NCI-H2196 (cell line): Measurements from ENCODE around the gene PALLD.

Experiments used
- DNase-seq: peaks from one replicate; lab custom pipeline; 2025; ENCODE audit not compliant: unreplicated experiment; lab: John Stamatoyannopoulos, UW

The PALLD gene

DNA sequence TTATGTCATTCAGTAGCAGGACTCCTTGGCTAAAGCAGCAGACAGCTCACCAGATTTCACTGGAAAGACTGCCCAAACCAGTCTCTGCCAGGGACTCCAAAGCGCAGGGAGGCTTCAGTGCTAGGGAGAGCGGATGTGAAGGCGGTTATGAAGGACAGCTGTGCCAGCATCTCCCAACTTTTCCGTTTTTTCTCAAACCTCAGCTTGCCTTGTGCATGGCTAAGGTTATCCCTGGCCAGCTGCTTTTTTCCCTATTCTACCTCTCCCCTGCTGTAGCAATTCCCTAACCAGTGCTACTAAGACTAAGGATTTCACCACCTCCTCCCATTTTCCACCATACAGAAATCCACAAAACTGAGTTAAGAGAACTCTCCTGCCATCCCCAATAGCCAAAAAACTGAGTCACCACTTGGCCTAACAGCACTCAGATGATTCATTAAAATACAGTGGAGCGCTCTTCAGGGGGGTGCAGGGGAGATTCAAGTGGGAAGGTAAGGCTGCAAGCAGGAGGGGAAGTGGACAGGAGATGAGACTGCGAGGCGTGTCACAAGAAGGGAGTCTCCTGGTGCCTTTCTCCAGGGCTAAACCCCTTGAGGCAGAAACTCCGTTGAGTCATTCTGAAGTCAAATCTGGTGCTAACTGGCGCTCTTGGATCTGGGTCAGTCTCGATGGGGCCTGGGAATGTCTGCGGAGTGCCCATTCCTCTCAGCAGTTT is 90.7 kb downstream of the PALLD start:
- no peak for DNase-seq

DNA sequence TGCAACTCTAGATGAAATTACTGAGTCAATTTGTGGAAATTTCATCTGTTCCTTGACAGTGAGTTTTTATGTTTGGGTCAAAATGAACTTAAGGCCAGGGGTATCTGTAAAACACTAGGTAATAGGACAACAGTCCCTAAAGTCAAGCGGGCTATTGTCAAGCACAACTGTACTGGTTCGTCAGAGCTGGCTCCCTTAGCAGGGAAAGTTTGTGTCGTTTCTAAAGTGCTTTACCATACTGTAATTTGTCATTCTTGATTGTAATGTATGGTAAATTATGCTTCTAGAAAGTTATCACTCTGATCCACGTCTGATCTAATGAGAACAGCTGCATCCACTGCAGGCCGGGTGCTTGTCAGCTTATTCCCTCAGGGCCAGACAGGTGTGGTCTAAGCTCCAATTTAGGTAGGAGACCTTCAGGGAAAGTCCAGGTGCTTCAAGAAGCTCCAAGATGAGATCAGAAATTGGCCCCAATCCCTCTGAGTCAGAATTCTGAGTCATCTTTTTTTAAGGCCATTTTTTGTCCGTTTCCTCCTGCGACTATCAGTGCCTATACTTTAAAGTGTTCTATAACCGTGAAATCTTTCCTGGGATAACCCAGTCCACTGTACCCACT is 92.2 kb downstream of the PALLD start:
- DNase-seq: peak; percentile 6

DNA sequence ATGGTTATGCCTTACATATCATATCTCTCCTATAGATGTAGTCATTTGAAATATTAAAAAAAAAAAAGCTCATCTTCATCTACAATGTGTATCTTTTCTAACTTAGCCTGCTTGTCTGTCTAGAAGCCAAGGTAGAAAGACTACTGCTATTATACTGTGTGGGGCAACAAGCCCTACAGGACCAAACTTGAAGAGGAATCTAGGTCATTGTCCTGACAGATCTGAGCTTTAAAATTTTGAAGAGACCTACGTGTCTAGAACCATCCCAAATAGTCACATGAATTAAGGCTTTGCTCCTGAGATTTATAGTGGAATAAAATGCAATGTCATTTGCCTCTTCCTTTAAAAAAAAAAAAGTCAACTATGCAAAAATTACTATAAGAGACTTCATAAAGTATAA is 95.8 kb downstream of the PALLD start:
- DNase-seq: no peak

DNA sequence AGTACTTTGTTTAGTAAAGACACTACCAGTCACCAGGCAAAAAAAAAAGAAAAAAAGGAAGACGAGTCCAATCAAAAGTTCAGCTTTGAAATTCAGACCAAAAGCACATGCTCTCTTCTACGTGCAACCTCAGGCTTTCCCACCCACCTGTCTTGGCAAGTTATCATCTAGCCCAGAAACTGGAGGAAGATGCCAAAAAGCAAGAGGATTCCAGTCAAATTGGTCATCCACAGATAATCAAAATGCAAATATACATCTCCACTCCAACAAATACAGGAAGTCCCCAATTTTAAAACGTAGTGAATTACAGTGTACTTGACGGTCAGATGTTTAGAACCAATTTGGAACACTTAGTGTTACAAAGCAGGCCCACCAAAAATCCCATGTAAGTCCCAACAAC is 96.5 kb downstream of the PALLD start:
- no peak for DNase-seq

DNA sequence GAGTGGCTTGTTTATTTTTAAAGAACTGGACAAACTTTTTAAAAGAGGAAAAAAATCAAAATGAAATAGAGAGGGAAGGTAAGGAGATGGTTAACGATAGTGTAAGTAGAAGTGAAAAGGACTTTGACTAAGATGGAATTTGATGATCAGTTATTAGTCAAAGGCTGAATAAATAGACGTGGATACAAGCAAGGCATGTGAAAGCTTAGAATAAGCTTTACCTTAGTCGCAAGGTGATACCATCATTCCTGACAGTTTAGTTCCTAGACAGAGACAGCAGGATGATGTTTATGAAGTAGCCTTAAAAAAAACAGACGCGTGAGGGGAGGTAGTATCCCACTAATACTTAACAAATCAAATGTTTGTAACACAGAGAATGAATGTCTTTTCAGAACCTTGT is 97.3 kb downstream of the PALLD start:
- DNase-seq: no peak

DNA sequence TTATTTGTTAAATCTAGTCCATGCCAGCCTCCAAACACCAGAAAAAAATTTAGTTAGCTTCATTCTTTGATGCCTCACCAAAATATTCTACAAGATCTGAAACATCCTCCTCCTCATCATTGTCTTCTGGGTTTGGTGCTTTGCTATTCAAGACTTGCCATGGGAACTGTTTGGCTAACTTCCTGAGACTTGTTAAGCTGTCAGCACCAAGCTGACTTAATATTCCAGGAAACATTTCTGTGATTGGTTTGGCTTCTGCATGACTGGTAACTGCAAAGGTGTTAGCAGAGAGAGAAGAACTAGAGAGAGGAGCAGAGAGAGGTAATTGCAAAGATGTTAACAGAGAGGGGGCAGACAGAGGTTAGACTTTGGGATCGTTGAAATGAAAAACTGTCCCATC is 101.3 kb downstream of the PALLD start:
- no peak for DNase-seq

DNA sequence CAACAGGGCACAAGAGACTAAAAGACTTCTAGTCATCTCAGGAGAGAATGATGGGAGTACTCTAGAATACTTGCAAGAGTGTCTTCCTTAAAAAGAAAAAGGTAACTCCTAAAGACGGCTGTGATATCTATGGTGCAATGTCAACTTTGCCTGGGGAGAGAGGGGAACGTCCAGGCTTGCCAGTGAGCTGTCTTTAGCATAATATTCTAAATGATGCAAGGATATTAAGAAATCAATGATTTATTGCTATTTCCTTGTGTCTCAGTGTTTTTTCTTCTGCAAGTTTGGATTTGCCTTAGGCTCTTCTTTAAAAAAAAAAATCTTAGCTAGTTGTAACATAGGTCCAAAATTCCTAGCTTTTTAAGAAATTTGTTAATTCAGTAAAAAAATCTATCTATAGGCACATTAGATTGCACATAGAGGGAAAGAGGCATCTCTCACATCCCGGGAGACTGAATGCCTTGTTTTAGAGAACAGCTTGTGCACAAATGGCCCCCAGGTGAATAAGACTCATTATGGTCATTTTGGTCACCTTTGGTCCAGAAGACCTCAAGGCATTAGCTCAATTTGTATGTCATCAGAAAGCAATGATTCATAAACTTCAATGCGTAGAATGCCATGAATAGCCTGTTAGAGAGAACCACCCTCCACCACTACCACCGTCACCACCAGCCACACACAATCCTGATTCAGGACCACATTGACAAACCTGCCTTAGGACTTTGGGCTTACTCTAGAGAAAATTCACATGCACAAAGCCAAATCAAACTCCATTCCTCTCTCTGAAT is 104.1 kb downstream of the PALLD start:
- no peak for DNase-seq

DNA sequence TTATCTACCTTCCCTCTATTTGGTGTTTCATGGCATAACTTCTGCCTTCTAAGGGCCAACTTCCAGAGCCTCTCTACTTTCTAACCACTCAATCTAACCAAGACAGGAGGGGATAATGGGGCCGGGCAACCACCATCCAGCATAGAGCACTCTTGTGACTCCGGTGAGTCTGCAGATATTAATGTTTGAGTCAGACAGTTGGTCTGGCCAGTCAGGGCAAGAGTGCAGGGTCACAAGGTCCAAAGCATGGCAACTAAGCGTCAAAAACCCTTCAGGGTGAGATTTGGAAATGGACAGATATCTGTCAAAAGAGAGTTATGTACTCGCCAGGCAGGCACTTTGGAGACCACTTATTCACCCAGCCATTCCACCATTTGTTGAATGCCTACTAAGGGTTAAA is 105.0 kb downstream of the PALLD start:
- no peak for DNase-seq

DNA sequence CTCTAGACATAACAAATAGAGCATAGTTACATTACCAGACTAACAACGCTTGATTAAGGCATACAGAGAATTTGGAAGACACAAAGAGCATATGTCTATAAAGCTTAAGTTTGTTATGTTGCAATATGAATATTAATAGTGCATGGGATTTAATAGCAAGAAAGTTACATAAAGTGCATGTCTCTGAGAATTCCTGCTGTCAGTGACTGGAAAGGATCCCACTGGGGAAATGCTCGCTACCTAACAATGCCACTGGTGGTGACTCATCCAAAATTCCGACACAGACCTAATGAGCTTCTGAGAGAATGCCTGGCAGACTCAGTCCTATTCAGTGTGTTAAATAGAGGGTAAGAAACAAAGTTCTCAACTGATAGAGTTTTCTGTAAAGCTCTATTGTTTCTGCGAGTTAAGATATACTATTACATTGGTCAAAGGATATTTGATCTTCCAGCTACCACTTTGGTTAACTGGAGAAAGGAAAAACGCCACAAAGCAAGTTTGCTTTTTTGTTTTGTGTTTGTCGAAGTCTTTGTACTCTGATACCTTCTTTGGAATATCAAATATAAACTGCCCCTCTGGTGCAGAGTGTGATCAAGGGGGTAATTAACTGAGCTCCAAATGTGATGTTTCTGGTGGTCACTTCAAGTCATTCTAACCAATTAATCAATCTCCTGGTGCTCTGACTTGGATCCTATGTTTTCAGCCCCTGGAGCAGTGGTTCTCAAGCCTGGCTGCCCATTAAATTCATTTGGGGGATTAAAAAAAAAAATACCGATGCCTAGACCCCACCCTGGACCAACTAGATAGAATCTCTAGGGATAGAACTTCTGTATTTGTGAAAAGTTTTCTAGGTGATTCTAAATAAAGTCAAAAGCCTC is 107.9 kb downstream of the PALLD start:
- DNase-seq: peak; percentile 9

DNA sequence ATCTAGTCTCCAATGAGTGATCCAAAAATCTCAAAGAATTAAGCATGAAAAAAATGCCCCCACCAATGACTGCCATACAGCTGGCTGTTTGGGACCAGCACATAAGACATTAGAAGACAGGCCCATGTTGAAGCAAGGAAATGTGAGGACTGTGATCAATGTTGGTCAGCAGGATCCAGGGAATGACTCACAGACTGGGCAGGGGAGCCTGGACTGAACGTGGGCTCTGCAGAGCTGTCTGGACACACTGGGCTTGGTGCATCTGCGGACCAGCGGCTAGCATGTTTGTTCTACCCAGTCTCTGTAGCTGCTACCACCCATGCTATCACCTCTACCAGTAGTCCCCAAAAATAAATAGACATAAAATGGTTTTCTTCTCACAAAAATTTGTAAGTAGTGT is 108.6 kb downstream of the PALLD start:
- DNase-seq: no peak

DNA sequence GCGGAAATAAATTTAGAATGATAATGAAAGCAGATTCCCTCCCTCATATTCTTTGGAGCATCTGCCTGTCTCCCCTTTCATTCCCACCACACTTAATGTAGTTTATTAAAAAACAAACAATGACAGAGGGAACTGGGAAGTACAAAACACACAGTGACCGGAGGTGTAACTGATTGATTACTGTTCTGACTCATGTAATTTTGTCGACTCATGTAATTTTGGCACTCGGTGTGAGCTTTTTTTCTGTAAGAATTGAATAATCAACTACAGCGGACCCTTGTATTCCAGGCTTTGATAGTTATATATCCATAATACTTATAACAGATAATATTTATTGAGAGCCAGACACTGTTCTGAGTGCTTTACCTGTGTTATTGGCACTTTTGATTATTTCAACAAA is 110.4 kb downstream of the PALLD start:
- no peak for DNase-seq

DNA sequence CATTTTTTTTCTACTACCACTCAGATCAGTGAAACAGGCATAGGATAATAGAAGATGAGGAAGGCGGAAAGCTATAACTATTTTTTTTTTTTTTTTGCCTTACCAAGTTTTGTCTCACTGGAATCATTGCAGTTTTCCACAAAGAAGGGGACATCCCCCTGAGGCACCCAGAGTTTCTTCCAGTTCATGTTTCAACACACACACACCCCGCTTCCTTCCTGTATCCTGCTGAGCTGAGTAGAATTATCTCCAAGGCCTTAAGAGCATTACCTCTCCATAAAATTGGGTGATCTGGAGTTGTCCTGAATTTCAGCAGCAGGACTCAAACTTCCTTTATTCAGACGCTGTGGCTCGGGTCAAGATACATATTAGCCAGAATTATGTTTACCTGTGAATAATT is 111.9 kb downstream of the PALLD start:
- no peak for DNase-seq

DNA sequence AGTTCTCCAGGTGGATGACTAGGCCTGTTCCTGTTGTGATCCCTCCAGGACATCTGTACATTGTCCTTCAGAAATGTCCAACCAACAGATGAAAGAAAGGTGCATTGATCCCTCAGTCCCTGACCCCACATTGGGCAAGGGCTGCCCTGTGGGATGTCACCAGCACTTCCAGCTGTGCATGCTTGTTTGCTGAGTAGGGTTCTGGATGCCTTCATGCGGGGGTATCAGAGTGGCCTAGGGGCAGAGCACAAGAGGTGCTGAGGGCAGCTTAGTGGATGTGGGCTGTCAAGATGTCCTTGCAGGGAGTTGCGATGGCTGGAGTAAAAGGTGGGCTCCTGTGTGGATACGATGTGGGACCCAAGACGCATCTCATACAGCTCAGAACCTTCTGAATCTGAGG is 112.5 kb downstream of the PALLD start:
- no peak for DNase-seq

DNA sequence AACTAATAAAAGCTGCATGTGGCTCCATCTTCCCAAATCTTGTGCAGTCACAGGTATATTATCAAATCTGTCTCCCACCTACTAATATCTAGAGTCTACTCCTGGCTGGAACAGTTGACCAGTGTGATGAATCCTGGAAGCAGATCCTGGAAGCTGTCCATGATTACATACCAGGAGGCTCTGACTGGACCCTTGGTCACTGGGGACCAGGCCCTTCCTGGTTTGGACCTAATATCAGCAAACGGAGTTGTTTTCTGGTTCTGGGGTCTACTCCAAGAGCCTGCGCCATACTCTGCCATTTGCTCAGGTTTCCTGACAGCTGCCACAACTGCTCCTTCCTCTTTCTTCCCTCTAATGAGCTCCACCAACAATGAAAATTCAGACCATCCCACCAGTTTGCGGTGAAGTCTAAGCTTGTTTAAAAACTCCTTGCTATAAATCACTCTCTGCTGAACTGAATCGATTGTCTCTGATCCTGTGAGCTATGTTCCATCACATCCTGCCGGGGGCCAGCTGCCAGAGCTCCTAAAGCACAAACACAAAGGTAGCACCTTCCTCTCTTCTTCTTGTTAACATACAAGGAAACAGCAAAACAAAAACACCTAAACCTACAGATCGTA is 114.2 kb downstream of the PALLD start:
- no peak for DNase-seq

DNA sequence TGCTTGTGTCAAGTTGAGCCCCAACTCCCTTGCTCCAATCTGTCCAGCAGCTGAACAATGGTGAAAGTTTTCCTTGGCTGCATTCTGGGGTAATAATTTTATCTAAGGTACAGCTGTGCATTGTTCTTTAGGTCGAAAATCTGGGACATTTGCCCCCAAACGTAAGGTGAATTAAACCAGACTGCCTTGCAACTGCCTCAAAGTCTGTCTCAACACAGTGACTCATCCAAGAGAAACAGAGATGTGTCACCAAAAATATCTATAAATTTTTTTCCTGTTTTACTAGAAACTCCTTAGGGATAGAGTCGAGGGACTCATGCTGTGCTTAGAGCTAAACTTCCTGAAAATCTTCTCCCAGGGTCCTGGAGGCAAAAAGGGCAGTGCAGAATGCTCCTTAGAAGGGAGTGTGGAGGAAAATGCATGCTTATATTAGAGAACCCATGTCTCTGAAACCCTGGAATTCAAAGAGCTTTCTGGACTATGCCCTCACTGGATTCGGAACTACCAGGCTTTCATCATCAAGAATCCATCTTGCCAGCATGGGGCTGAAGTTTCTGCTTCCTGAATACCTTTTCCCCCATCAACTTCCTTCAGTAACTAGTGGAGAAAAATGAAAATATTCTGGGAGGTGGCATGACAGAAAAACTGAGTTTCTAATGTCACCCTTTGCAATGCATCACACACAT is 115.7 kb downstream of the PALLD start:
- DNase-seq: no peak

DNA sequence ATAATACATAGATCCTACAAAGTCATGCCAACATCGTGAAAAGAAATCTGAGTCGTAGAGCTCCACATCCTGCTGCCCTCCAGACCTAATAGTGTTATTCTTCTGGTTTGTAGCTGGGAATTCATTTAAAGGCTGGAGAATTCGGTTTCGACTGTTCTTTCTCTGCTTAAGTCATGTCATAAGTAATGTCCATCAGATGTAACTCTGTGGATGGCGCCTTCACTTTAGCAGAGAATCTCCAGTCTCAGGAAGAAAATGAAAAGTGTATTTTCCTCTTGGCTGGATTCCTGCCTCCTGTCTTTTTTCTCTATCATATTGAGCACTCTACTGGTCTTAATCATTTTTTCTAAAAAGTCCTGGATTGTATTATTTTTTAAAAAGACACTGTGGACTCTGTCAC is 117.0 kb downstream of the PALLD start:
- DNase-seq: no peak

DNA sequence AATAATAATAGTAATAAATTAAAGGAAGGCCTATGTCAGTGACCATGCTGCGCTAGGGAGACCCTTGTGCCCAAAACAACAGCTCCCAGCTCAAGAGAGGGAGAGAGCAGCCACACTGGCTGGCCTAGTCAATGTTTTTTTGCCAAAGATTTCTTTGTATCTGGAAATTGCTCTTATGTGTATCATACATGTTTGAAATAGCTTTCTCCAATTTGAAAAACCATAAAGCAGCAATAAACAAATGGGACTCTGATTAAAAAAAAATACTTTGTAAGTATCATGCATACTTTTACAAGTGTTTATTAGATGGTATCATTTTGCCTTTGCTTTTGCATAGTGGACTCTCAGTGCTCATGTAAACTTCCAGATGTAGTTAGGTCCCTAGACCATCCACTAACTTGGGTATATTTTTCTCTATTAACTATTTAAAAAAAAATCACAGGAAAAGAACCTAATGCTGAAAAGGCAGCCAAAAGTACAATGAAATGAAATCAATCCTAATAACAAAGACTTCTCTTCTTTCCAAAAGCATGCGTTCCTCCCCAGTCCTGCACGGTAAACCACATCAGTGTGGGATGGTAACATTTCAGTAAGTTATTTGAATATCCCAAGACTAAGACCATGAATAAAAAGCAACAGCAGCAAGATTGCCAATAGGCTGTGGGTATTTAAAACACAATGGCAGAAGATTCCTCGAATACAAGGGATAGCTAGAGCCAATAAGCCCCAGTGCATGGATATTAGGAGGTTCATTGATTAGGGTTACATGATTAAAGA is 117.6 kb downstream of the PALLD start:
- no peak for DNase-seq

DNA sequence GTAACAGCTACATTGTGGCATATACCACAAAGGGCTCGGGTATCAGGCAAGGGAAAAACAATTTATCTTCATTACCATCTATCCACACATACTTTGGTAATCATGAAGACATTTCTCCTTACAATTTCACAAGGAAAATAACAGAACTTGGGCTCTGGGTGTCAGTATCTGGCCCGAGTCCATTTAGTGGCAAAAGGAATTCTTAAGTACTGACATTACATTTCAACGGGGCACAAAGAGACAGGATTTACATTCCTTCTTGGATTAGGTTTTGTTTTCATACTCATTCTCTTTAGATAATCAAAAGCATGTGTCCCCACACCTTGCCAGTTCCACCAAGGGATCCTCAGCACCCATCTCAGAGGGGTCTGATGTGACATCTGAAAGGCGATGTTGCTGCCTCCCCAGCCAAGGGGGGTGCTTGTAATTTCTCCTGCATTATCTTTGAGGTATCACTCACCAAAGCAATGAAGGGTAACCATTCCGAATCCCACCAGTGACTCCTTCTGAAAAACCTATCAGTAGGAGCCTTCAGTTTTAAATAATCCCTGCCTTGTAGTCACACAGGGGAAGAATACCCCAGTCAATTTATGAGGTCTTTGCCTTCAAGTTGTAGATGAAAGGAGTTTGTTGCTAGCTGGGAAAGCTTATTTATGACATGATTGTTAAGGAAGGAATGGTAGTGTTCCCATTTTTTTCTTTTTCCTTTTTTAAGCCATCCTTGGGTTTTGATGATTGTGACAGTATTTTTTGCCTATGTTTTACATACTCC is 118.6 kb downstream of the PALLD start:
- DNase-seq: no peak
